ENCODE measurements around the gene PVALEF. TPM values are rescaled to one million over a fixed set of nuclear protein-coding genes. Genes with fewer than 3 reads are reported as not detected.

PVALEF gene
- total and polyA plus RNA-seq, 2 experiments from 2014 or later: not detected

DNA sequence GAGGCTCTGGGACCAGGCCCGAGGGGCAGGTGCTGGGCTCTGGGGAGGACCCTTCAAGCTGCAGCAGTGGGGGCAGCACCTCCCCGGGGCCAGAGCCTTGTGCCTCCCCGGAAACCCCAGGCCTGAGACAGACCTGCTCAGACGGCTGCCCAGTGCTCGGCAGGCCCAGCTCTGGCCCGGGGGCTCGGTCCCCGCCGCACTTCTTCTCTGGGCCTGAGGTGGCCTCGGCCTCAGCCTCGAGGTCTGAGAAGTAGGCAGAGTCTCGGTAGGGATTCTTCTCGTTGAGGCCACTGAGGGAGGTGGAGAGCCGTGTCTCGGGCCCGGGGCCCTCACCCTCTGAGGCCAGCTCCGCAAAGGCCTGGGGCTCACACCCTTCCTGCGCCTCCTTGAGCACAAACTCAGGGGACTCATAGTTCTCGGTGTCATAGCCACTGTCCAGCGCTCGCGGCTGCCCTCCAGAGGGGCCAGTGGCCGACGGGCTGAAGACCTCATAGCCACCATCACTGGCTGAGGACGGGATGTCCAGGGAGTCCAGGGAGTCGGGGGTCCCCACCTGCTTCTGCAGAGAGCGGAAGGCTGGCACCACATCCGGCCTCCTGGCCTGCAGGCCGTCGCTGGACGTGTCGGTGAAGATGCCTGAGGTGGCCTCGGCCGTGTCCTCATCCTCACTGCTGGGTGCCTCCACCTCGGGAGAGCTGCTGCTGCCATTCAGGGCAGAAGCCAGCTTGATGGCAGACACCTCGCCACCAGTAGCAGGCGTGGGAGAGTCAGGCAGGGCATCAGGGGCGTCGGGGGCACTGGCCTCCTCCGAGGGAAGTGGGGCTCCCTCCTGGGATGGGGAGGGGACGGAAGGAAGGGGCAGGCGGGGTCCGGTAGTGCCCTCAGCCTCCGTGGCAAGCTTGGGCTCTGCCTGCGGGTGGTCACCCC is 44.3 kb upstream of the PVALEF start:
- Histone ChIP-seq H2AFZ (no peak overlapping the region), H3K9ac (no peak overlapping the region), H3K4me1 (ENCODE audit: insufficient read depth) (no peaks in the 10 kb centered on the region), H3K9me2 (ENCODE audit: insufficient read depth) (no peaks in the 10 kb centered on the region), H3K9me3 (ENCODE audit: low read depth) (no peaks in the 10 kb centered on the region), H3K27ac (no peak overlapping the region), H3K79me2 (ENCODE audit: insufficient read depth) (no peaks in the 10 kb centered on the region), H3K4me2 (ENCODE audit: unreplicated experiment) (no peak overlapping the region), H3F3A (ENCODE audit: insufficient read depth) (no peaks in the 10 kb centered on the region), H3K36me3 (ENCODE audit: low read depth) (no peaks in the 10 kb centered on the region), H3K27me3 (replicated peaks; ENCODE audit: insufficient read depth) (peaks cover 7% of the 10 kb centered on the region), H4K20me1 (ENCODE audit: insufficient read depth) (no peaks in the 10 kb centered on the region), H3K4me3 (no peak overlapping the region)
- in situ Hi-C loops (cut with MboI): no loop called here
- WGBS, 2 experiments (ENCODE audit: low coverage in 1 of 2, low lambda C conversion rate in 2 of 2, missing lambda C conversion rate in 2 of 2): 62 to 76% methylated on average over 41 to 44 of the region's 45 CpGs
- no peak for DNase-seq
- TF ChIP-seq EZH2phosphoT487 (IDR thresholded peaks at IDR 0.05; ENCODE audit: insufficient read depth, low read depth) (no peak), EZH2 (IDR thresholded peaks at IDR 0.05; ENCODE audit: insufficient read depth, poor library complexity, severe bottlenecking) (no peak)

DNA sequence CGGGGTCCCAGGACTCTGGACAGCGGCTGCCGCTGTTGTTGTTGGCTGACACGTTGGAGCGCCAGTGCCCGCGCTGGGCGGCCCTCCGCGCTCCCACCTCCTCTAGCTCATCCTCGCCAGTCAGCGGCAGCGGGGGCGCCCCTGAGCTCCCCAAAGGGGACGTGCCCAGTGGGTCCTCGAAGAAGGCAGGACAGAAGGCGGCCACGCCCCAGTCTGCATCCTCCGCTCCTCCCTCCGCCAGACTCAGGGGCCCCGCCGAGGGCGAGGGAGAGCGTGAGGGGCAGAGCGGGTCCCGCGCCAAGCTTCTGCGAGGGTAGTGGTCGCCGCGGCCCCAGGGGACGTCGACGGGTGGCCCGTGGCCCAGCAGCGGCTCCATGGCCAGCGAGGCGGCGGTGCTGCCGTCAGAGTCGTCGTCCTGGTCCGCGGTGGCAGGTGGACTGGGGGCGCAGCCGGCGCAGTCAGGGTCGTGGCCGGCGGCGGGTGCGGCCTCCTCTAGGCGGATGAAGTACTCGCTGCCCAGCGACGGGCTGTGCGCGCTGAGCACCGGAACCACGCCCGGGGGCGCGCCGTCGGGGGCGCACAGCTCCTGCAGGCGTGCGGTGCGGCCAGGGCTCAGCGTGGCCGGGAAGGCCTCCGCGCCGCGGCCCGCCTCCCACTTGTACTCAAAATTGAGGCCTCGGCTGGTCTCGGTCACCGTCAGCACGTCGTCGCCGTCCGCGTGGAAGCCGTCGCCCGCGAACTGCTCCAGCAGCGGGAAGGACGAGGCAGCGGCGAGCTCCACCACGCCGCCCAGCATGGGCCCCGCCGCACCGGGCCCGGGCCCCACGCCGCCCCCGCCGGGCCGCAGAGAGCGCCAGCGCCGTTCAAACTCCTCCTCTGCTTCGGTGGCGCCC is 43.2 kb upstream of the PVALEF start:
- in situ Hi-C loops (cut with MboI): no loop called here
- peaks cover 7% of the 10 kb centered on the region for H3K27me3 ChIP-seq (replicated peaks; ENCODE audit: insufficient read depth)
- H3K9me2 ChIP-seq (ENCODE audit: insufficient read depth): no peaks in the 10 kb centered on the region
- H3K9ac ChIP-seq: no peak overlapping the region
- 4 to 5% methylated on average over 55 of the region's 109 CpGs for WGBS, 2 experiments (ENCODE audit: low coverage in 1 of 2, low lambda C conversion rate in 2 of 2, missing lambda C conversion rate in 2 of 2)
- H3K4me3 ChIP-seq: no peak overlapping the region
- H3F3A ChIP-seq (ENCODE audit: insufficient read depth): no peaks in the 10 kb centered on the region
- H3K4me1 ChIP-seq (ENCODE audit: insufficient read depth): no peaks in the 10 kb centered on the region
- H2AFZ ChIP-seq: no peak overlapping the region
- H4K20me1 ChIP-seq (ENCODE audit: insufficient read depth): no peaks in the 10 kb centered on the region
- DNase-seq: peak; percentile 35
- no peaks in the 10 kb centered on the region for H3K36me3 ChIP-seq (ENCODE audit: low read depth)
- no peaks in the 10 kb centered on the region for H3K9me3 ChIP-seq (ENCODE audit: low read depth)
- no peak for TF ChIP-seq EZH2phosphoT487 (IDR thresholded peaks at IDR 0.05; ENCODE audit: insufficient read depth, low read depth)
- peak; percentile 60 for TF ChIP-seq EZH2 (IDR thresholded peaks at IDR 0.05; ENCODE audit: insufficient read depth, poor library complexity, severe bottlenecking)
- H3K27ac ChIP-seq: no peak overlapping the region
- H3K4me2 ChIP-seq (ENCODE audit: unreplicated experiment): no peak overlapping the region
- no peaks in the 10 kb centered on the region for H3K79me2 ChIP-seq (ENCODE audit: insufficient read depth)

DNA sequence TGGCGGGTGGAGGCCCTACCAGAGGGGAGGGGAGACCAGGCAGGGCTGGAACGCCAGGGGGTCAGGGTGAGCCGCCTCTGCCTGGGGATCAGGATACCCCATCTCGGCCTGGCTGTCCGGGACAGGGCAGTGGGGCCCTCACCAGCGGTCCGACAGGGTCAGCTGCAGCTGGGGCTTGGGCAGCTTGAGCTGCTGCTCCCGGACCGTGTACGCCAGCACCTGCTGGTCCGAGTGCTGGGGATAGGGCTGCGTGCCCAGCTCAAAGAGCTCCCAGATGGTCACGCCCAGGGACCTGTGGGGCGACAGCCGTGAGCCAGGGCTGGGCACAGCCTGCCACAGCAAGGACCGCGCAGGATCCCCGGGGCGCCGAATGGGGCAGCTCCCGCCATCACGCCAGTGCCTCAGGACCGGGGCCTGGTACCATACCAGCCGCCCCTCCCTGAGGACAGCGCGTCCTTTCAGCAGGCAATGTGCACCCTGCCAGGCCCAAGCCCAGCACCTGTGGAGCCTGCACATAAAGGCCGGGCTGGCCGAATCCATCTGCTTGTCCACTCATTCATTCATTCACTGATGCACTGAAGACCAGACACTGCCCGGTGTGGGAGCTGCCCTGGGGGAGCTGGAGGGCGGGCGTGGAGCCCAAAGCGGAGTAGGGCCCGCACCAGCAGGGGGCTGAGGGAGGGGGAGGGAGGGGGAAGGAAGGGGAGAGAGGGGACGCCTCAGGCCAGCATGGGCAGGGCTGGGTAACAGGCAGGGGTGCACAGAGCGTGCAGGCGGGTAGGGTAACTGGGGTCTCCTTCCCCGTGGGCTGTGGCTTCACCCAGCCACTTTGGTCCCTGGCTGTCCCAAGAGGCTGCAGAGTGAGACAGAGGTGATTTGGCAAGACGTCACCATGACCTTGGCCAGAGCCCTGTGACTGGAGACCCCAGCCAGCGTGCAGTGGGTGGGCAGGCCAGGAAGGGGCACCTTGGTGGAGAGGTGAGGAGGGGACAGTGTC is 42.0 kb upstream of the PVALEF start:
- no peaks in the 10 kb centered on the region for H3F3A ChIP-seq (ENCODE audit: insufficient read depth)
- H3K36me3 ChIP-seq (ENCODE audit: low read depth): no peaks in the 10 kb centered on the region
- in situ Hi-C loops (cut with MboI): no loop called here
- H3K4me2 ChIP-seq (ENCODE audit: unreplicated experiment): no peak overlapping the region
- no peak for DNase-seq
- H3K4me3 ChIP-seq: no peak overlapping the region
- H3K9me3 ChIP-seq (ENCODE audit: low read depth): no peaks in the 10 kb centered on the region
- WGBS, 2 experiments (ENCODE audit: low coverage in 1 of 2, low lambda C conversion rate in 2 of 2, missing lambda C conversion rate in 2 of 2): 88 to 89% methylated on average over 34 to 36 of the region's 39 CpGs
- no peak overlapping the region for H3K9ac ChIP-seq
- TF ChIP-seq EZH2 (IDR thresholded peaks at IDR 0.05; ENCODE audit: insufficient read depth, poor library complexity, severe bottlenecking): no peak
- no peak for TF ChIP-seq EZH2phosphoT487 (IDR thresholded peaks at IDR 0.05; ENCODE audit: insufficient read depth, low read depth)
- no peaks in the 10 kb centered on the region for H3K9me2 ChIP-seq (ENCODE audit: insufficient read depth)
- peaks cover 7% of the 10 kb centered on the region for H3K27me3 ChIP-seq (replicated peaks; ENCODE audit: insufficient read depth)
- H3K79me2 ChIP-seq (ENCODE audit: insufficient read depth): no peaks in the 10 kb centered on the region
- H2AFZ ChIP-seq: no peak overlapping the region
- no peaks in the 10 kb centered on the region for H4K20me1 ChIP-seq (ENCODE audit: insufficient read depth)
- H3K27ac ChIP-seq: no peak overlapping the region
- H3K4me1 ChIP-seq (ENCODE audit: insufficient read depth): no peaks in the 10 kb centered on the region

Data from GM23248 (cell line).